Endometrium (tissue), 2 donors: ENCODE results near the gene AQP12B.

Experiments
- FAIRE-seq: peaks from 2 replicates; lab custom pipeline; 2012; peaks lifted over from hg19 to GRCh38; lab: Jason Lieb, UNC
- donor health status: control.
- donor health status: control.

AQP12B gene

DNA sequence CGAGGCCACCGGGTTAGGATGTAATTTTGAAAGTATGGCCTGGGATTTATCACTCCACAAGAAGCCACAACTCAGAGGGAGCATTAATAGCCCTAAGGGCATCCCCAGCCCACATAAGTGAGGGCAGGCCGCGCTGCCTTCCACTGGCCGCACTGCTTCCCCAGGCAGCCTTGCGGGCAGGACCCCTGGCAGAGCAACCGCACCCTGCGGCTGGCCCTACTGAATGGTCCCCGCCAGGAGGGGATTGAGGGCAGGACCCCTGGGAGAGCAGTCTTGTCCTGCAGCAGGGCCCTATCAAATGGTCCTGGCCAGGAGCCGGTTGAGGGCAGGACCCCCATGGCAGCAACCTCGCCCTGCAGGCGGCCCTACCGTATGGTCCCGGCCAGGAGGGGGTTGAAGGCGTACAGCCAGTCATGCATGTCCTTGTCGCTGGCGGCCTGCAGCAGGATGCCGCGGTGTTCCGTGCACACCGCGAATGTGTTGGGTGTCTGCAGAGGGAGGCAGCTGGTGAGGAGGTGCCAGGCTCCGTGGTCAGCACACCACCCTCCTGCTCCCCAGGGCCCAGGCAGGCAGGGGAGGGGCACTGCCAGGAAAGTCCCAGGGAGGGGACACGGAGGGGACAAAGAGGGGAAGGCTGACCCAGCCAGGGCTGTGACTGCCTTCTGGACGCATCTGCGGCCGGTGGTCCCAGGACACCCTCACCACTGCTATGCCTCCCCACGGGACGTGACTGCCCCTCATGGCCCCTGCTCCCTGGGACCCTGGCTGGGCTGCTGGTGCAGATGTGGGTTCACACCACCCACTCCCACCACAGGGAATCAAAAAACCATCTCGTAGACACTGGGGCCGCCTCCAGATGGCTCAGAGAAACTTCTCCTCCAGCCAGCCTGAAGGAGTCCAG lies 35.2 kb upstream of the AQP12B start:
- FAIRE-seq = no peak

- no peak for FAIRE-seq
Measured at GRCh38 chr2:240717181-240717641, 34.5 kb upstream of the AQP12B start.

DNA sequence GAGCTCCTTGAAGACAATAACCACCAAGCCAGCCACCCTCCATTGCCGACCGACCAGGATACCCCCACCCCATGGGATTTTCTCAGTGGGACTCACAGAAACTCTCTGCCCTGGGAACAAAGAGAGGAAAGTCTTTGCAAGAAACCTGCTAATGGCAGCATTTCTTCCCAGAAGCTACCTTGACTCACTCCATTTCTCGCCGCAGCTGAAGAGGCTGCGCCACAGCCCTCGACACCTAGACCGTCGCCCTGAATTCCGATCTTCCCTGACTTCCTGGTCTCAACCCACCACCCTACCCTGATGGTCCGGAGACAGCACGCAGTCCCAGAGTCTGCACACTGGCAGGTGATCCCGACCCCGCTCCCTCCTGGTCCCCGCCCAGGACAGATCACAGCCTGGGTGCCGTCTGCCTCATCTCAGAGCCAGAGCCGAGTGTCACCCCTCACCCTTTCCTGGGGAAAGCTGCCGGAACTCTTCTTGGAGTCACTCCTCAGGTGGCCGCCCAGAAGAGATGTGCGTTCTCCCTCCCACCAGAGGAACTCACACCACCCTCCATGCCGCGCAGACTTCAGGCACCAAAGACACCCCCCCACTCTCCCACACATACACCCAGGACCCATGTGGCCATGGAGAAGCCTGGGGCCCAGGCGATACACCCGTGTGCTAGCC lies 33.6 kb upstream of the AQP12B start:
- FAIRE-seq = no peak

DNA sequence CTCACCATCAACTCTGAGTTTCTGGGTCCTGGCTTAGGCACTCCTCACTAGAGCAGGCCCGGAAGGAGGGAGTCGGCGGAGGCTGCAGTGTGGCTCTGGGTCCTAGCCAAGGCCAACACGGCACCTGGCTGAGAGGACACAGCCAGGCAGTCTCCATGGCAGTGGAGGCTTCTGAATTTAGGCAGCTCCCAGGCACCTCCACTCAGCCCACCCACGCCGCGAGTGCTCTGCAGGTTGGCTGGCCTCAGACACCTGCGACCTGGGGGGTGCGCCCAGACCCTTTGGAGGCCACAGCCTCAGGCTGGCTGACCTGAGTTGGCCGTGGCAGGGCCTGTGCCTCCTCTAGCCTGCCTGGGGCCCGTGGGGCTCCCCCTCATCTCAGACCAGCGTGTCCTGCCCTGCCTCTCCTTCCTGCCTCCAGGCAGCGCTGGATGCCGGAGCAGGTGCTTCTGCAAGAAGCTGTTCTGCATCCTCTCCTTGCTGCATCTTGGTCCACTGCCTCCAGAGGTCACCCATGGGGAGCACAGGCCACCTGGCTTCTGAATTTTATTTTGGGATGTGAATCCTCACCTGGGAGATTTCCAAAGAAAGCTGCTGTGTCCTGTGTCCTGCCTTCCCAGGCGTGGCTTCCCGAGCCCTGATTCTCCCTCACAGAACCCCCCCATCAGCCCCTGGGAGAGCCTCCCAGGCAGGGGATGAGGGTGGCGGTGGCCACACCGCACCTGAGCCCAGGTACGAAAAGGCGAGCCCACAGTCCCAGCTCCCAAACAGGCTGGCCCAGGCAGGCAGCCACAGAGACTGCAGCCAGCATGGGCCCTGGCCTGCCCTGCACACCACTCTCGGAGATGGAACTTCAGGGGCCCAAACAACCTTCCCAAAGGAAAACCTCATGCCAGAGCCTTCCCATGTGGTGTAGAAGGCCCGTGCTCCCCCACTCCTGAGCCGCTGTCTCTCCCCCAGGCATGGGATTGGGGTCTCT lies 32.4 kb upstream of the AQP12B start:
- no peak for FAIRE-seq

GRCh38 chr2:240713928-240714746 lies 31.5 kb upstream of the AQP12B start:
- FAIRE-seq = no peak

- no peak for FAIRE-seq
Measured at GRCh38 chr2:240713071-240713927, 30.6 kb upstream of the AQP12B start.

GRCh38 chr2:240712121-240712520 lies 29.4 kb upstream of the AQP12B start:
- no peak for FAIRE-seq

DNA sequence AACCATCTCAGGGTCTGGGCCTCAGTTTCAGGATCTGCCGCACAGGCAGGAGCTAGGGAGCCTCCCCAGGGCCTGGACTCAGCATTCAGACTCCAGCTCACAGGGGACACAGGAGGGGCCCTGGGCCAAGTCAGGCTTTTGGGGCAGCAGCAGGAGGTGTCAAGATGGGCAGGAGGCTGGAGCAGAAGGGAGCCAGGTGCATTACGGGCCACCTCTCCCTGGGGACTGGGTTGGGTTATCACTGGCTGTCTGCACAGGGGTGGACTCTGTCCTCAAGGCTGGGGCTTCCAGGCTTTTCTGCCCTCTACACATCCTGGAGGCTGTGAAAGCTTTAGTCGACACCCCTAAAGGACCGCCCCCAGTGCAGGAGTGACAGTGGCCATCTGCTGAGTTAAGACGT lies 29.0 kb upstream of the AQP12B start:
- FAIRE-seq = no peak

- no peak for FAIRE-seq
Measured at GRCh38 chr2:240711296-240711695, 28.6 kb upstream of the AQP12B start.

DNA sequence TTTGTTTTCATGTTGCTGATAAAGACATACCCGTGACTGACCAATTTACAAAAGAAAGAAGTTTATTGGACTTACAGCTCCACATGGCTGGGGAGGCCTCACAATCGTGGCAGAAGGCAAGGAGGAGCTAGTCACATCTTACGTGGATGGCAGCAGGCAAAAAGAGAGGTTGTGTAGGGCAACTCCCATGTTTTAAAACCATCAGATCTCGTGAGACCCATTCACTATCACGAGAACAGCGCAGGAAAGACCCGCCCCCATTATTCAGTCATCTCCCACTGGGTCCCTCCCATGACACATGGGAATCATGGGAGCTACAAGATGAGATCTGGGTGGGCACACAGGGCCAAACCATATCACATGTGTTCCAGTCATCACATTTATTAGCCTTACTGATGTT lies 25.8 kb upstream of the AQP12B start:
- no peak for FAIRE-seq

DNA sequence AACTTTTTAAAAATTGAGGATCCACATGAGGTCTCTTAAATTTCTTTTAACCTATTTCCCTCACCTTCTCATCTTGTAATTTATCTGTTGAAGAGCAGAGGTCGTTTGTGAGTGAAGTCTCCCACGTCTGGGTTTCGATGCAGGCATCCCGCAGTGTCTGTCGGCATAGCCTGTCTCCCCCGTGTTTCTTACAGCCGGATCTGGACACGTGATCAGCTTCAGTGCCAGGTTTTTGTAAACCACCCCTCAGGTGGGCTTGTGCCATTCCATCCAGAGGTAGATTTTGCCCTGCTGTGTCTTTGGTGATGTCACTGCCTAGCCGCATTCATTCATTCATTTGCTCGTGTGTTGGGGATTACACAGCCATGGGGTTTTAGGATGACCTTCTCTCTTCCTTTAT lies 25.1 kb upstream of the AQP12B start:
- no peak for FAIRE-seq

DNA sequence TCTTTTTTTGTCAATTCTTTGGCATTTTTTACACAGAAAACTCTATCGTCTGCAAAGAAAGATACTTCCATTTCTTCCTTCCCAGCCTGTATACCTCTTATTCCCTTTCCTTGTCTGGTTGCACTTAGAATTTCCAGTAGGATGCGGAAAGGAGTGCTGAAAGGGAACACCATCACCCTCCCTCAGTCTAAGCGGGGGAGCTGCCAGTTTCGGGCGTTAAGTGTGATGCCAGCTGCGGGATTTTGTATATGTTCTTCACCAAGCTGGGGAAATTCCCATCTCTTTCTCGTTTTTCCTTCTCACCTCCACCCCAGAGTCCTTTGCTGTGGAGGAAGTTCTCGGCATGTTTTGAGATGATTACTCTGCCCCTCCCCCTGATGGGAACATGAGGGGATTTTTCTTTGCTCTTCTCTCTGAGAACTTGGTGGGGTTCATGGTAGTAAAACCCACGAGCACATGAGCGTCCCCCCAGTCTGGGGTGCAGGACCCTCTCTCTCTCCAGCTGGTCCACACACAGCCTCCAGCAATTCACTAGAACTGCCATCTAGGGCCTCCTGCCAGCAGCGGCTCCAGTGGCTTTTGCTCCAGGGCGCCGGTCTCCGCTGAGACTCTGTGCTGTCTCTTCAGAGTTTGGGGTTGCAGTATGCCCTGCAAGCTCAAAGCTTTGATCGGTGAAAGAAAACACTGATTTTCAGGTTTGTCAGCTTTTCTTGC lies 24.5 kb upstream of the AQP12B start:
- FAIRE-seq = no peak

- FAIRE-seq = no peak
Measured at GRCh38 chr2:240705204-240705791, 22.6 kb upstream of the AQP12B start.

DNA sequence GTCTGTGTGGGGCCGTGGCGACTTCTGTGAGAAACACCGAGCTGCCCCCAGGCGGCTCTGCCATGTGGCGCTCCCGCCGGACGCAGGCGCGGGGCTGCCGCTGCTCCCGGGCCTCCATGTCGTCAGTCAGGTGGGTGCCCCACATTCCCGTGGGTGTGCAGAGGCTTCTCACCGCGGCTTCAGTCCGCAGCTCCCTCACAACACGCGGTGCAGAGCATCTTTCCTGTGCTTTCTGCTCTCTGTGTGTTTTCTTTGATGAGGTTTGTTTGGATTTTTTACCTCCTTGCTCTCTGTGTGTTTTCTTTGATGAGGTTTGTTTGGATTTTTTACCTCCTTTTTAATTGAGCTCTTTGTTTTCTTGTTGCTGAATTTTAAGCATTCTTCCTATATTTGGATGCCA lies 22.0 kb upstream of the AQP12B start:
- FAIRE-seq = no peak

DNA sequence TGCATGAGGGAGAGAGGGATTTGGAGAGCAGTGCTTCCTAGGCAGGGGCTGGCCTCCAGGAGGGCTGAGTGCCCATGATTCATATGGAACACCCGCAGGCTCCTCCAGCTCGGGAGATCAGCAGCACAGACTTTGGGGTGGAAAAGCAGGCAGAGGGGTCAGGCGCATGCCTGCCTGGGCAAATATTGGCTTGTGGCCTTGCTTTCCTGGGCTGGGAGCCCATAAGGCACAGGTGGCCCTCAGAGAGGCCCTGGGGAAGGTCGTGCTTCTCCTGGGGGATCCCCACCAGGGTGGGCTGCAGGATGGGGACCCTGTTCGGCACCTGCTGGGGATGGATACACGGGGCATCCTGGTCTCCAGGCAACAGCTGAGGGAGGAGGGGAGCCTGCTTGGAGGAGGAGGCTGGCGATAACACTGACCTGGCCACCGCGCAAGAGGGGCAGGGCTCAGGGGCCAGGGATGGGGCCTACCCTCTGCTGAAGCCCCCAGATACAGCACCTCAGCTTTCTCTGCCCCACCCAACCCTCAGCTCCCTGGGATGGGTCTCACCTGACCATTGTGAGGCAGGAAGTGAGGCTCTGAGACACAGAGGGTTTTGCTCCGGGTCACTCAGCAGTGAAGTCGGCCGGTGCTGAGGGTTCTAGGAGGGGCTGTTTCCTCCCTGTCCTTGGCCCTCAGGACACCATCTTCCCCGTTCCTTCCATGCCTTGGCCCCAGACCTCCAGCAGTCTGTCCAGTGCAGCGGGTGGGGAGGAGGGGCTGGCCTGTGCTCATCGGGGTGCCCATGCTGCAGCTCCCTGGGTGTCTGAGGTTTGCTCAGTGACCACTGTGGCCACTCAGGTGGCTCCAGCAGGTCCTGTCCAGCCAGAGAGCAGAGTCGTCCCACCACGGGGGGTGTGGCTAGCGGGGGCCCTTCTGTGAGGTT lies 21.0 kb upstream of the AQP12B start:
- no peak for FAIRE-seq

GRCh38 chr2:240702640-240703011 lies 19.9 kb upstream of the AQP12B start:
- FAIRE-seq = no peak

DNA sequence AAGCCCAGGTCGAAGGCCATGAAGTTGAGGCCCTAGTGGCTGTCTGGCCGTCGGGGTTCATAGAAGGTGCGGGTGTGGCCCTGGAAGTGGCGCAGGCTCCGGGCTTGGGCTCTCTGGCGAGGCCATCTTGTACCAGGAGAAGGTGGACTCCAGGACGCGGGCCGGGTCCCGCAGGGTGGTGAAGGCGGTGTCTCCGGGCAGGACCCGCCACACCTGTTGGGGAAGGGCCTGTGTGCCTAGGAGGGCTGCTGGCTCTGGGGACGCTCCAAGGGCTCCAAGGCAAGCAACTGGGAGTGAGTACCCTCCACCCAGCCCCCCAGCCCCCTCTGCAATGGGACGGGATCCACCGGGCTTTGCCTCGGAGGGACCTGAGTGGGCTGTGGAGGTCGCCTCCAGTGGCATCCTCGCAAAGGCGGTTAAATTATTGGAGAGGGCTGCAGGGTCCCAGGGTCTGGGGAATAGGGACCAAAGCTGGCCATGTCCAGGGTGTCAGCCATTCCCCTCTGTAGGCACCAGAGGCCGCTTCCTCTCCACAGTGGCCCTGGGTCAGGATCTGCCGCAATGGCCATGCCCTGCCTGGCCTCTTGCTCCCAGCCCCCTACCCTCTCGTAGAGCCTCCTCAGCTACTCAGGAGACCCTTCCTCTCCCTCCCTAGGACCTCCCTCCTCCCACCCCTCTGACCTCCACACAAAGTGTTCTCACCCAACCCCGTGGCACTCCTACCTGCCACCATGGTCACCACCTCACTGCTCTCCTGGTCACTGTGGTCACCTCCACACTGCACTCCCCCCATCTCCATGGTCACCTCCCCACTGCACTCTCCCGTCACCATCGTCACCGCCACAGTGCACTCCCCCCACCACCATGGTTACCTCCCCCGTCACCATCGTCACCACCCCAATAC lies 19.3 kb upstream of the AQP12B start:
- no peak for FAIRE-seq
